Progenitor cell of endocrine pancreas (in vitro differentiated cells): ENCODE data around the gene THBS1. TPM values are rescaled to one million over a fixed set of nuclear protein-coding genes. Genes with fewer than 3 reads are reported as not detected.

Experiments
- DNase-seq: peaks from one replicate; pipeline ENCODE4 v3.0.0; 2021; ENCODE audit warnings: low spot score; ENCODE audit not compliant: unreplicated experiment
- H3K27ac Mint-ChIP-seq: 2 replicates; pipeline ENCODE4 v1.8.0; 2021; ENCODE audit warnings: mild to moderate bottlenecking, moderate library complexity, mixed read lengths
- H3K27me3 Mint-ChIP-seq: 2 replicates; pipeline ENCODE4 v1.8.0; 2021; ENCODE audit warnings: mixed read lengths
- H3K36me3 Mint-ChIP-seq: 2 replicates; pipeline ENCODE4 v1.8.0; 2022; ENCODE audit warnings: mixed read lengths; ENCODE audit not compliant: insufficient read depth
- H3K4me1 Mint-ChIP-seq: 2 replicates; pipeline ENCODE4 v1.8.0; 2021; ENCODE audit warnings: low read depth, mixed read lengths
- H3K4me3 Mint-ChIP-seq: 2 replicates; pipeline ENCODE4 v1.8.0; 2021; ENCODE audit warnings: low read depth, mild to moderate bottlenecking, moderate library complexity, mixed read lengths
- H3K9me3 Mint-ChIP-seq: 2 replicates; pipeline ENCODE4 v1.8.0; 2021; ENCODE audit warnings: low read depth, mixed read lengths
- total RNA-seq: library from RNA; stranded (reverse); gene quantifications from 2 replicates; pipeline ENCODE4 v1.2.1, GENCODE V29; 2021
- TF ChIP-seq, protein P1 (sequence below): fragments of 200-600 bp; sonication (generic); IDR thresholded peaks from one replicate; pipeline ENCODE4 v1.5.0; 2021; ENCODE audit warnings: antibody characterized with exemption, mild to moderate bottlenecking; ENCODE audit not compliant: unreplicated experiment

The THBS1 gene
- total RNA-seq, 1 donor from 2014 or later: 22.9 TPM

DNA sequence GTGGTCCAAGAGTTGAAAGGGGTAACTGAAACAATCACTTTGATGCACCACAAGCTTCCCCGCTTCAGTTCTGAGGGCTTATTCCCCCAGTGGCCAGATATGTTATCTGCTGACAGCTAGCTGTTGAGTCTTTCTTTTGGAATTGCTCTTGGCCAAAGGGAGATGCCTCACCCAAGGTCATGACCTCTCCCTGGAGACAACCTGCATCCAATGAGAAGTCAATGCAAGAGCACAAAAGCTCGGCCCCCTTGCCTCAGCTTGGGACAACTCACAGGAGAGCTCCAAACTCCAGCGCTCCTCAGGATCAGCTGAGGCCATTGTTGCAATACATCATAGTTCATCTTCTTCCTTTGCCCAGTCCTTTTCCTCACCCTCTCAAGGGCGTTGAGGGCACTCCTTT is 31.0 kb upstream of the THBS1 start:
- Mint-ChIP-seq H3K4me3 (no peak overlapping the region), H3K36me3 (no peaks in the 10 kb centered on the region), H3K27me3 (no peaks in the 10 kb centered on the region), H3K27ac (no peak overlapping the region), H3K4me1 (no peaks in the 10 kb centered on the region), H3K9me3 (peaks cover 12% of the 10 kb centered on the region)
- no peak for DNase-seq
- TF ChIP-seq, protein P1, sequence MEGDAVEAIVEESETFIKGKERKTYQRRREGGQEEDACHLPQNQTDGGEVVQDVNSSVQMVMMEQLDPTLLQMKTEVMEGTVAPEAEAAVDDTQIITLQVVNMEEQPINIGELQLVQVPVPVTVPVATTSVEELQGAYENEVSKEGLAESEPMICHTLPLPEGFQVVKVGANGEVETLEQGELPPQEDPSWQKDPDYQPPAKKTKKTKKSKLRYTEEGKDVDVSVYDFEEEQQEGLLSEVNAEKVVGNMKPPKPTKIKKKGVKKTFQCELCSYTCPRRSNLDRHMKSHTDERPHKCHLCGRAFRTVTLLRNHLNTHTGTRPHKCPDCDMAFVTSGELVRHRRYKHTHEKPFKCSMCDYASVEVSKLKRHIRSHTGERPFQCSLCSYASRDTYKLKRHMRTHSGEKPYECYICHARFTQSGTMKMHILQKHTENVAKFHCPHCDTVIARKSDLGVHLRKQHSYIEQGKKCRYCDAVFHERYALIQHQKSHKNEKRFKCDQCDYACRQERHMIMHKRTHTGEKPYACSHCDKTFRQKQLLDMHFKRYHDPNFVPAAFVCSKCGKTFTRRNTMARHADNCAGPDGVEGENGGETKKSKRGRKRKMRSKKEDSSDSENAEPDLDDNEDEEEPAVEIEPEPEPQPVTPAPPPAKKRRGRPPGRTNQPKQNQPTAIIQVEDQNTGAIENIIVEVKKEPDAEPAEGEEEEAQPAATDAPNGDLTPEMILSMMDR: no peak

DNA sequence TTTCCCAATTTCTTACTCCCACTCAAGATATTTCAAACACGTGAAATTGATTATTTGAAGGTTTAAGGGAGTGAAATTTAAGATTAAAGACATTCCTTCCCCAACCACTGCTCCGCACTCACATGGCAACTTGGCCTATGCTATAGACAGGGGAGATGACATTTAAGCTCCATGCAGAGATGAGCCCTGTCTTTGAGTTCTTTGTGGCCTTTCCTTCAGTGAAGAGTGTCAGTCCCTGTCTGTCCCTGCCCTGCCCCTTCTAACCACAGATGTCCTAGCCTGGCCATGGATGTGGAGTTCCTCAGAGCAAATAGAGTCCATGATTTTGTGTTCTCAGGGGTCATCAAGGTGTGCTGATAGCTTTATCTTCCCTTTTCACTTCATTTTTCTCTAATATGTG is 29.4 kb upstream of the THBS1 start:
- H3K4me3 Mint-ChIP-seq: no peak overlapping the region
- no peaks in the 10 kb centered on the region for H3K27me3 Mint-ChIP-seq
- H3K4me1 Mint-ChIP-seq: no peaks in the 10 kb centered on the region

DNA sequence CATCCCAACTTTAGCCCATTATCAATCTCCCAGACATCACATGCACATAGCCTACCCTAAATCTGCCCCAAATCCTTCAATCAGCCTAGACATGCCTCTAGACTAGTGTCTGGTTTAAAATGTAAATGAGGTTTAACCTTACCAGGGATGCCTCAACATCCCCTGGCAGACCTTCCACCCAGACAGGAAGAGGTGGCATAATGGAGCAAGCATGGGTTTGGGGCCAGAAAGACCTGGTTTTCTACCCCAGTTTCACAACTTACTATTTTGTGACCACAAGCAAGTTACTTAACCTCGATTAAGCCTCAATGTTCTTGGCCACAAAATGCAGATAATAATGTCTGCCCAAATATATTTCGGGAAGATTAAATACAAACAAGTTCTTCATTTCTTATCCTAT is 28.3 kb upstream of the THBS1 start:
- H3K9me3 Mint-ChIP-seq: no peaks in the 10 kb centered on the region
- no peaks in the 10 kb centered on the region for H3K27me3 Mint-ChIP-seq
- H3K4me1 Mint-ChIP-seq: no peaks in the 10 kb centered on the region
- no peak overlapping the region for H3K4me3 Mint-ChIP-seq
- DNase-seq: no peak
- no peak overlapping the region for H3K27ac Mint-ChIP-seq
- TF ChIP-seq, protein P1: no peak
- no peaks in the 10 kb centered on the region for H3K36me3 Mint-ChIP-seq

More for the DNA sequence above, 29.4 kb upstream of the THBS1 start:
- Mint-ChIP-seq H3K9me3 (peaks cover 2% of the 10 kb centered on the region), H3K27ac (no peak overlapping the region), H3K36me3 (no peaks in the 10 kb centered on the region)
- DNase-seq: no peak
- TF ChIP-seq, protein P1: no peak

DNA sequence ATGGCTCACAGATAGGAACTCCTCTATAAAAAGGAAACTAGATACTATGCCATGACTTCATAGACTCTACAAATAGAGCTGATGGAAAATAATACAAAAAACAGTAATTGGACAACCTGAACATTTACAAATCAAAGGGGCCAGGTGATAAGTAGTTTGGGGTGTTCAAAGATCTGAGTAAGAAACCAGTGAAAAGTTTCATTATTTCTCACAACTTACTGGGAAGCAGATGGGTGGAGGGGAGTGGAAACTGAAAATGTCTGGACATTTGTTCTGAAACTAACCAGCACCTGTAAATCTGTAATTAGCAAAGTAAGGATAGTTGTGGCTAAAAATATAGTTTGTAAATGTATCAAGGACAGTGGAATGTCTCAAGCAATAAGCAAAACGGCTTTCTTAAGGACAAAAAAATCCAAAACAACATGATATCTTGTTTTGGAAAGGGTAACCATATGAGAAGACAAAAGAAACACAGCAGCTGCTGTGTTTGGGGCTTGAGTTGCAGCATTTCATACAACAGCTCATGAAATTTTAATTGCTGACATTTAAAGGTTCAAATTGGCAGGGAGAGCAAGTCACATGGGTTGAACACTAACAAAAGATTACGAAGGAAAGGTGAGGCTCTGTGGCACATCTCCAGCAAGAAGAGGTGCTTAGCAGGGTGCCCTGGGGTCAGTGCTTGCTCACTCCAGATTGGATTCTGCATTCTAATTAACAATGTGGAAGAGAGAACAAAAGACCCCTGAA is 26.8 kb upstream of the THBS1 start:
- TF ChIP-seq, protein P1: no peak
- Mint-ChIP-seq H3K9me3 (no peaks in the 10 kb centered on the region), H3K27me3 (no peaks in the 10 kb centered on the region), H3K4me3 (no peak overlapping the region), H3K27ac (no peak overlapping the region), H3K36me3 (no peaks in the 10 kb centered on the region), H3K4me1 (no peaks in the 10 kb centered on the region)
- no peak for DNase-seq

DNA sequence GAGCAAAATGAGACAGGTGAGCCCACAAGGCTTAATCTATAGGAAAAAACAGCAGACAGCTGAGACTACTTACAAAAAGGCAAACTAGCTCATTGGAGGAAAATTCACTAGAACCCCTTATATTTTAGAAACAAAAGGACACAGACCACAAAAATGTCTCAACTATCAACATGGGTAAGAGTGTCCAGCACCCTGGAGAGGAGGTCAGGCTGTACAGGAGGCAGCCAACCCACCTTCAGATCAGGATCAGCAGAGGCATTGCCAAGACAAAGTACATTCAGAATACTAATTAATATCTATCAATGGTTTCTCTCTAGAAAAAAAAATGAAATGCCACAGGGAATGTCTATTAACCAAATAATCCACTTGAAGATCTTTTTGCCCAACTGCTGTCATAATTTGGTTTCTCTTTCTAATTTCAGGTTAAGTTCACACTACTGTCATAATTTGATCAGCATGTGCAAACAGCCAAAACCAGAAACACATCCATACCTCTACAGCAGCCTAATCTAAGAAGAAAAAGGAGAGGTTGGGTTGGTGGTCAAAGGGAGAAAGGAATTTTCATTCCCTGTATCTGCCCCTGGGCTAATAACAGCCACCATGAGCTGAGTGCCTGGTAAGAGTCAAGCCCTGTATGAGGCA is 26.0 kb upstream of the THBS1 start:
- TF ChIP-seq, protein P1: no peak
- no peaks in the 10 kb centered on the region for H3K4me1 Mint-ChIP-seq
- no peak for DNase-seq
- H3K9me3 Mint-ChIP-seq: no peaks in the 10 kb centered on the region
- no peak overlapping the region for H3K4me3 Mint-ChIP-seq
- no peaks in the 10 kb centered on the region for H3K27me3 Mint-ChIP-seq
- H3K27ac Mint-ChIP-seq: no peak overlapping the region
- H3K36me3 Mint-ChIP-seq: no peaks in the 10 kb centered on the region
